Ishikawa (cell line): ENCODE measurements around the gene TREM2.

Experiments used
- CEBPB ChIP-seq: IDR thresholded peaks from 2 replicates; pipeline ENCODE4 v1.6.1; 2012
- CREB1 ChIP-seq: IDR thresholded peaks from 2 replicates; pipeline ENCODE4 v1.6.1; 2012; ENCODE audit warnings: low read depth
- EGR1 ChIP-seq: IDR thresholded peaks from 2 replicates; pipeline ENCODE4 v1.6.1; 2012
- EP300 ChIP-seq: IDR thresholded peaks from 2 replicates; pipeline ENCODE4 v1.6.1; 2012; ENCODE audit warnings: borderline replicate concordance
- FOXM1 ChIP-seq: IDR thresholded peaks from 2 replicates; pipeline ENCODE4 v1.6.1; 2012; ENCODE audit warnings: low read depth, borderline replicate concordance
- RAD21 ChIP-seq: IDR thresholded peaks from 2 replicates; pipeline ENCODE4 v1.6.1; 2012; ENCODE audit warnings: low read depth
- TAF1 ChIP-seq: IDR thresholded peaks from 2 replicates; pipeline ENCODE4 v1.6.1; 2012; ENCODE audit warnings: low read depth, mild to moderate bottlenecking
- YY1 ChIP-seq: IDR thresholded peaks from 2 replicates; pipeline ENCODE4 v1.6.1; 2012; ENCODE audit warnings: low read depth
- ZBTB7A ChIP-seq: IDR thresholded peaks from 2 replicates; pipeline ENCODE4 v1.6.1; 2012; ENCODE audit warnings: low read depth
- TF ChIP-seq, protein P1 (sequence below): IDR thresholded peaks from 2 replicates; pipeline ENCODE4 v1.6.1; 2012; ENCODE audit warnings: low read depth, mild to moderate bottlenecking
- TF ChIP-seq, protein P2 (sequence below): IDR thresholded peaks from 2 replicates; pipeline ENCODE4 v1.6.1; 2012

DNA sequence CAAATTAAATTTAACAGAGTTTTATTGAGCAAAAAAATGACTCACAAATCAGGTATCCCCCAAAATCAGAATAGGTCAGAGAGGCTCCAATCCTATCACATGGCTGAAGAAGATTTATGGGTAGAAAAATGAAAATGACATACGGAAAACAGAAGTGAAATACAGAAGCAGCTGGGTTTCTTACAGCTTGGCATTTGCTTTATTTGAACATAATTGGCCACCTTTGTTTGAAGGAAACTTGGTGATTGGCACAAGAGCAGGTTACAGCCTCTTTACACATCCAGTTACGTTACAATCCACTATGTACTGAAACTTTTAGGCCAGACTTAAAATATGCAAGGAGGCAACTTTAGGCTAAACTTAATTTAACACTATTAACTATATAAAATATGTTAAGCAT lies 11.7 kb upstream of the TREM2 start:
- TF ChIP-seq ZBTB7A (no peak), TAF1 (no peak), RAD21 (no peak), YY1 (no peak), EP300 (no peak), FOXM1 (no peak), CEBPB (no peak), CREB1 (no peak), EGR1 (no peak)
- TF ChIP-seq, protein P1, sequence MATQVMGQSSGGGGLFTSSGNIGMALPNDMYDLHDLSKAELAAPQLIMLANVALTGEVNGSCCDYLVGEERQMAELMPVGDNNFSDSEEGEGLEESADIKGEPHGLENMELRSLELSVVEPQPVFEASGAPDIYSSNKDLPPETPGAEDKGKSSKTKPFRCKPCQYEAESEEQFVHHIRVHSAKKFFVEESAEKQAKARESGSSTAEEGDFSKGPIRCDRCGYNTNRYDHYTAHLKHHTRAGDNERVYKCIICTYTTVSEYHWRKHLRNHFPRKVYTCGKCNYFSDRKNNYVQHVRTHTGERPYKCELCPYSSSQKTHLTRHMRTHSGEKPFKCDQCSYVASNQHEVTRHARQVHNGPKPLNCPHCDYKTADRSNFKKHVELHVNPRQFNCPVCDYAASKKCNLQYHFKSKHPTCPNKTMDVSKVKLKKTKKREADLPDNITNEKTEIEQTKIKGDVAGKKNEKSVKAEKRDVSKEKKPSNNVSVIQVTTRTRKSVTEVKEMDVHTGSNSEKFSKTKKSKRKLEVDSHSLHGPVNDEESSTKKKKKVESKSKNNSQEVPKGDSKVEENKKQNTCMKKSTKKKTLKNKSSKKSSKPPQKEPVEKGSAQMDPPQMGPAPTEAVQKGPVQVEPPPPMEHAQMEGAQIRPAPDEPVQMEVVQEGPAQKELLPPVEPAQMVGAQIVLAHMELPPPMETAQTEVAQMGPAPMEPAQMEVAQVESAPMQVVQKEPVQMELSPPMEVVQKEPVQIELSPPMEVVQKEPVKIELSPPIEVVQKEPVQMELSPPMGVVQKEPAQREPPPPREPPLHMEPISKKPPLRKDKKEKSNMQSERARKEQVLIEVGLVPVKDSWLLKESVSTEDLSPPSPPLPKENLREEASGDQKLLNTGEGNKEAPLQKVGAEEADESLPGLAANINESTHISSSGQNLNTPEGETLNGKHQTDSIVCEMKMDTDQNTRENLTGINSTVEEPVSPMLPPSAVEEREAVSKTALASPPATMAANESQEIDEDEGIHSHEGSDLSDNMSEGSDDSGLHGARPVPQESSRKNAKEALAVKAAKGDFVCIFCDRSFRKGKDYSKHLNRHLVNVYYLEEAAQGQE: no peak
- TF ChIP-seq, protein P2, sequence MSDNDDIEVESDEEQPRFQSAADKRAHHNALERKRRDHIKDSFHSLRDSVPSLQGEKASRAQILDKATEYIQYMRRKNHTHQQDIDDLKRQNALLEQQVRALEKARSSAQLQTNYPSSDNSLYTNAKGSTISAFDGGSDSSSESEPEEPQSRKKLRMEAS: no peak
